WTC11 (cell line): ENCODE results near the gene NEURL1.

Experiments used
- CTCF ChIP-seq: fragments of 200-600 bp; IDR thresholded peaks from 2 replicates; pipeline ENCODE4 v1.8.0; 2022; ENCODE audit warnings: antibody characterized with exemption
- ZNF512 ChIP-seq: sonication (generic); formaldehyde crosslinking; IDR thresholded peaks from 2 replicates; pipeline ENCODE4 v1.8.1; 2022; ENCODE audit warnings: missing genetic modification reagents, borderline replicate concordance

GRCh38 chr10:103548581-103549348 lies 55.3 kb downstream of the NEURL1 start:
- TF ChIP-seq ZNF512 (CRISPR knock-in tag) (no peak), CTCF (no peak)
